K562 (cell line): ENCODE data around the gene MIEF1. TPM values are rescaled to one million over a fixed set of nuclear protein-coding genes. Genes with fewer than 3 reads are reported as not detected.

Experiments used
- BCL6 ChIP-seq: fragments of 250-450 bp; sonication (Bioruptor Pico); IDR thresholded peaks from 2 replicates; pipeline ENCODE4 v1.4.0; 2020
- HIVEP1 ChIP-seq: fragments of 250-450 bp; sonication (Bioruptor Pico); IDR thresholded peaks from 2 replicates; pipeline ENCODE4 v1.4.0; 2020; ENCODE audit warnings: mild to moderate bottlenecking
- HNRNPL ChIP-seq: fragments of 200-400 bp; formaldehyde crosslinking; IDR thresholded peaks from 2 replicates; pipeline ENCODE4 v1.6.1; 2017; ENCODE audit warnings: low read depth, mild to moderate bottlenecking, low read length
- KDM1A ChIP-seq, 2 experiments: fragments of 450-650 bp; IDR thresholded peaks; 2 replicates each; pipeline ENCODE4 v1.6.1; 2016; ENCODE audit warnings: mild to moderate bottlenecking in 2 of 2
- MAFG ChIP-seq: fragments of 450-650 bp; conservative IDR thresholded peaks from 2 replicates; pipeline ENCODE4 v1.6.1; 2016; ENCODE audit warnings: missing genetic modification characterization, missing compliant biosample characterization
- NR2C1 ChIP-seq, 2 experiments: fragments of 450-650 bp; IDR thresholded peaks; 2 replicates each; pipeline ENCODE4 v1.6.1; 2017; ENCODE audit warnings: mild to moderate bottlenecking in 2 of 2, antibody characterized with exemption in 1 of 2, inconsistent platforms in 1 of 2, missing compliant biosample characterization in 1 of 2, missing genetic modification characterization in 1 of 2
- PKNOX1 ChIP-seq: fragments of 450-650 bp; IDR thresholded peaks from 2 replicates; pipeline ENCODE4 v1.6.1; 2016
- SMAD4 ChIP-seq: fragments of 250-450 bp; sonication (Bioruptor Pico); conservative IDR thresholded peaks from 2 replicates; pipeline ENCODE4 v1.8.0; 2021; ENCODE audit warnings: inconsistent platforms, mild to moderate bottlenecking, moderate library complexity
- TBP ChIP-seq: optimal IDR thresholded peaks from 2 replicates; pipeline ENCODE3; 2011; ENCODE audit warnings: low read depth, low read length, improper control_type of control experiment
- VEZF1 ChIP-seq: fragments of 200-800 bp; sonication (Bioruptor generic); IDR thresholded peaks from 2 replicates; pipeline ENCODE4 v1.6.1; 2017; ENCODE audit warnings: missing genetic modification characterization, missing compliant biosample characterization
- XRCC3 ChIP-seq: fragments of 450-650 bp; IDR thresholded peaks from 2 replicates; pipeline ENCODE4 v1.6.1; 2017; ENCODE audit warnings: mild to moderate bottlenecking, moderate library complexity
- ZNF311 ChIP-seq: fragments of 250-450 bp; sonication (Bioruptor Pico); IDR thresholded peaks from 2 replicates; pipeline ENCODE4 v1.4.0; 2020; ENCODE audit warnings: mild to moderate bottlenecking, moderate library complexity
- ZNF316 ChIP-seq: fragments of 450-650 bp; IDR thresholded peaks from 2 replicates; pipeline ENCODE4 v1.6.1; 2016
- ZNF766 ChIP-seq: fragments of 200-800 bp; sonication (Bioruptor generic); conservative IDR thresholded peaks from 2 replicates; pipeline ENCODE4 v1.6.1; 2016; ENCODE audit warnings: missing genetic modification characterization, missing compliant biosample characterization
- polyA plus RNA-seq, 8 experiments: library from polyadenylated mRNA; depleted of rRNA in 4 of 8; stranded (reverse) in 5 of 8; unstranded in 3 of 8; fragments of >200 nt; fragmentation: Nextera tagmentation in 2 of 8; fragmentation: Illumina TruSeq in 1 of 8; extraction: Ambion mirVana in 2 of 8; extraction: Trizol in 1 of 8; gene quantifications; 2 replicates each; pipeline versions ENCODE4 v1.2.1 to v1.2.3, GENCODE V29; 2011 to 2014; ENCODE audit warnings: inconsistent platforms in 1 of 8, missing spikeins in 1 of 8
- total RNA-seq, 7 experiments: library from RNA; depleted of rRNA in 6 of 7; stranded (reverse); fragments of >200 nt in 6 of 7; fragmentation: Illumina TruSeq in 2 of 7; extraction: Trizol in 2 of 7; gene quantifications; 2 replicates each; pipeline versions ENCODE4 v1.2.1 to v1.2.3, GENCODE V29; 2011 to 2021; ENCODE audit warnings: low replicate concordance in 1 of 7

Gene MIEF1
- total and polyA plus RNA-seq, 9 of the 15 experiments (the other 6 are each of a cell fraction or from before 2014, with no cell fraction given), result 10.9 to 51.8 (median 25.5) TPM

- TF ChIP-seq PKNOX1 (peak; percentile 60), ZNF766 (peak; percentile 84), XRCC3 (no peak), SMAD4 (CRISPR knock-in tag) (peak; percentile 96), ZNF311 (peak; percentile 46; the same call in 1 of the 2 replicates), HIVEP1 (CRISPR knock-in tag) (no peak), TBP (no peak), NR2C1 (IDR thresholded peaks at IDR 0.05) (no peak), NR2C1 (tag; IDR thresholded peaks at IDR 0.05) (0 out of 2 replicates have a peak, but pooled peaks have one; percentile 37), BCL6 (0 out of 2 replicates have a peak, but pooled peaks have one; percentile 19), VEZF1 (CRISPR knock-in tag) (peak; percentile 58), HNRNPL (0 out of 2 replicates have a peak, but pooled peaks have one; percentile 55), MAFG (peak; percentile 36; the same call in 1 of the 2 replicates), ZNF316 (0 out of 2 replicates have a peak, but pooled peaks have one; percentile 2), KDM1A (IDR thresholded peaks at IDR 0.05) (peak in 1 of 2 experiments; percentile 60; a peak in 1 of 4 replicates)
Measured at GRCh38 chr22:39452740-39453040, 49.4 kb upstream of the MIEF1 start (continued).
